Measurements from ENCODE around the gene SEC61A2.
A peak's percentile ranks its signal among the peaks of the same experiment; 100 is the strongest.
"Not testable (repeated sequence)": the region's sequence is repeated elsewhere in the genome, so short reads cannot be mapped to it uniquely, and the experiment has no call there.

The SEC61A2 gene

DNA sequence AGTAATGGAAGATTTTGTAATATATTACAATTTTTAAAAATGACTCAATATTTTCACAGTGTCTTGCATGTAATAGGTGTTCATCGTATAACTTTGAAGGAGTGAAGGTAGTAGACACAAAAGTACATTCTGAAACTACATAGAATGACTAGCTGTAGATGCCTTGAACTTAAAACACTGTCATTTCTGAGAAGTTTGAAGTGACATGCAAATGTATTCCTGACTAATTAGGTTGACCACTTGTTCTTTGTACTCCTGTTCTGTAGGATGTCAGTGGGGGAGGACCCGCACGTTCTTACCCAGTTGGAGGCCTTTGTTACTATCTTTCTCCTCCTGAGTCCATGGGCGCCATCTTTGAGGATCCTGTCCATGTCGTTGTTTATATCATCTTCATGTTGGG lies 31.2 kb downstream of the SEC61A2 start:
- DNase-seq (ENCODE audit: low spot score): no peak

DNA sequence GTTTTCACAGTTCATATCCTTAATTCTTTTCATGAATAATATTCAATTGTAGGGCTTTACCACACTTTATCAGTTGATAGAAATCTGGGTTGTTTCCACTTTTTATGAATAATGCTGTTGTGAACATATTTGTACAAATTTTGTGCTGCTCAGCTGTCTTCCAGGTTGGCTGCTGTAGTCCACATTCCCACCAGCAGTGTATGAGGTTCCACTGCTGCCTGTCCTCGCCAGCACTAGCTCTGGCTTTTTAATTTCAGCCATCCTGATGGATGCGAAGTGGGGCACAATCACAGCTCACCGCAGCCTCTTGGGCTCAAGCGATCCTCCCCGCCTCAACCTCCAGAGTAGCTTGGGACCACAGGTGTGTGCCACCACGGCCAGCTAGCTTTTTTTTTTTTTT lies 33.5 kb downstream of the SEC61A2 start:
- no peak for DNase-seq (ENCODE audit: low spot score)

DNA sequence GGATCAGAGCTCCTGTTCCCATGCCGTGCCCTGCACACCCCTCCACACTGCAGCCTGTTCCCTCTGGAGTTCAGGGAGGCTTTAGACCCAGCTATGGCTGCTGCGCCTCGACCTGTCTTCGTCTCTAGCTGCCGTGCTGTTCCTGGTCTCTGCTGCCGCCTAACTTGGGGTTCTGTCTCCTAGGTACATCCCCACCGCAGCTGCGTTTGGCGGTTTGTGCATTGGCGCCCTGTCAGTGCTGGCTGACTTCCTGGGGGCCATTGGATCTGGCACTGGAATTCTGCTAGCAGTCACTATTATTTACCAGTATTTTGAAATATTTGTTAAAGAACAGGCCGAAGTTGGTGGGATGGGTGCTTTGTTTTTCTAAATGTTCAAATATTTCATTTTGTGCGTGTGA lies 34.6 kb downstream of the SEC61A2 start:
- DNase-seq (ENCODE audit: low spot score): no peak

DNA sequence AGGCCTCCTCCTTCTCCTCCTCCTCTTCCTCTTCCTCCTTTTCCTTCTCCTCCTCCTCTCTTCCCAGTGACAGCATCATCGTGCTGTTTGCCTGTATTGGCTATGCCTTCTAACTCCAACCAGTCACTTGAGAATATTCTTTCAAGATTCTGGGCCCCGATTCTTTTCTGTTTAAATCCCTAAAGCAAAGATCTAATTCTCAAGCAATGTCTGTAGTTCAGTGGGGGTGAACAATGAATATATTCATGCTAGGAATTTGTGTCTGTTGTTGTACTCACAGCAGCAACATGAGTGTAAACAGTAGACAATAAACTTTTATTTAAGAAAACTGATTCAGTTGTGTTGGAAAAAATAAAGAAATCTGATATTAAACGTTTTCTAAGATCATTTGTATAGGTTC lies 35.6 kb downstream of the SEC61A2 start:
- no peak for DNase-seq (ENCODE audit: low spot score)

DNA sequence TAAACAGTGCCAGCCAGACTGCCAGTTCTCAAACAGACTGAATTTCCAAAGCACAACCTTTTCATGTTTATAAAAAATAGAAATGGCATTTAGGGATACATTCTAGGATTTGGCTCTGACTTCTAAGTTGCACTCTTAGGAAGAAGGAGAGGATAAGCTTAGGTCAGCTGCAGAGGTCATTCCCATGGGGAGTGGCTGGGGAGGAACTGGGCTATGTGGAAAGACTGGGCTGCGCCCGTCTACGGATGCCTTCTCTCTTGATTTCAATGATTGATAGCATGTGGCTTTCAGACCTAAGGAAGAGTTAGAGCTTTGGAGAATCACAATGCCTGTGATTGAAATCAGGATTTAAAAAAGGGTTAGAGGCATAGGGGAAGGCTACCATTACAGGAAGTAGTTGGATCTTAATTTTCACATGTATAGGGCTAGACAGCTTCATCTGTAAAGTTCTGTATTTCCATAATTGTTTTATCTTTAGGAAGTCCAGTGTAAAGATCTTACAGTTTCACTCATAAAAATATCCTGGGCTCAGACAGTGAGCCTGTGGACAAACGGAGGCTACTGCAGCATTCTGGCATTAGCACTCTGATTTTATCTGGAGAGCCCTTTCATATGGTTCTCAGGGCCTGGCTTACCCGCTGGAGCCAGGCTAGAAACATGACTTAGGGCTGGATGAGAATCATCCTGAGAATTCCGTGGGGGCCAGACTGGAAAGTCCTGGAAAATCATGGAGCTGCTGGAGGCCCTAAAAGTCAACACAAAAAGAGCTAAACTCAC lies 36.7 kb downstream of the SEC61A2 start:
- DNase-seq (ENCODE audit: low spot score): no peak

DNA sequence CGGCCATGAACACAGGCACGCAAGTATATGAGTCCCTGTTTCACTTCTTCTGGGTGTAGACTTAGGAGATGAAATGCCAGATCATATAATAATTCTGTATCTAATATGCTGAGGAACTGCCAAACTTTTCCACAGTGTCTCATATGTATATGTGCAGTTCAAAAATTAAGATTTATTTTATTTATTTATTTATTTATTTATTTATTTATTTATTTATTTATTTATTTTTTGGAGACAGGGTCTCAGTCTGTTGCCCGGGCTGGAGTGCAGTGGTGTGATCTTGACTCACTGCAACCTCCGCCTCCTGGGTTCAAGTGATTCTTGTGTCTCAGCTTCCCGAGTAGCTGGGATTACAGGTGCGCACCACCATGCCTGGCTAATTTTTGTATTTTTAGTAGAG lies 42.0 kb downstream of the SEC61A2 start:
- not testable (repeated sequence) for DNase-seq (ENCODE audit: low spot score)

DNA sequence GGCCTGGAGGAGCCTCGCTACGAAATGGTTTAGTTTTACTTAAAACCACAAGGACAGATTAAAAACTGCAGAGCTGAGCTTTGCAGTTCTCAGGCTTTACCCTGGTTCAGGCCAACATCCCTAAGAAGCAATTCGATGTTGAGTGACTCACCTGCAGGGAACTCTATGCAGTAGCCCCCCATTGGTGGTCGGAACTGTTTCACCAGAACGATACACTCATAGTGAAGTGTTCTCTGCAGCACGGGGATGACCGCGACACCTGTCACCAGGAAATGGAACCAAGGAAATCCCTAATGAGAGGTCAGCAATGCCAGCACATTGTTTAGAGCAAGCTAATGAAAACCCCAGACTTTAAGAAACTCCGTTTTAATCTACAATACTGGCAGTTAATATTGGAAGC lies 48.2 kb downstream of the SEC61A2 start:
- no peak for DNase-seq (ENCODE audit: low spot score)

DNA sequence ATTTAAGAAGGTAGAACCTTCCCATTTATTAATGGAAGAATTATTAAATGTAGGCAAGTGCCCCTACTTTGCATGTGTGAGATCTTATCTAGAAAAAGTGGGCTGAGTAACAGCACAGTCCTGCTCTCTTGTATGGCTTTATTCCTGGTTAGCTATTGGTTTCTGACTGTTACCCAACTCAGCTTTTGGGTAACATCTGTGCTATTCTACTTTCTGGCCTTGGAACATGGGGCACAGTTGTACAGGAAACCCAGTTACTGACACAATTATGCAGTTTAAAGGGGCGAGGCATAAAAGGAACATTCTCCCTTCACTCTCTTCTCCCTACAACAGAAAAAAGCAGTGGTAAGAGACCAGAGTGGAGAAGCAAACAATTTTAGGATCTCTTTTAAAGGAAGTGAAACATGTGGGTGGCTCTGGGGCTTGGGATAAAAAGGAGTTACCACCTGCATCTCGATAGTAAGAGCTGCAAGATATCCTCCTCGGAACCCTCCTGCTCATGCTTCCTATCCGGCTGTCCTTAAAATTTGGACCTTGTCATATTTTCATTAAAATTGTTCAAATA lies 50.2 kb downstream of the SEC61A2 start:
- DNase-seq (ENCODE audit: low spot score): no peak

DNA sequence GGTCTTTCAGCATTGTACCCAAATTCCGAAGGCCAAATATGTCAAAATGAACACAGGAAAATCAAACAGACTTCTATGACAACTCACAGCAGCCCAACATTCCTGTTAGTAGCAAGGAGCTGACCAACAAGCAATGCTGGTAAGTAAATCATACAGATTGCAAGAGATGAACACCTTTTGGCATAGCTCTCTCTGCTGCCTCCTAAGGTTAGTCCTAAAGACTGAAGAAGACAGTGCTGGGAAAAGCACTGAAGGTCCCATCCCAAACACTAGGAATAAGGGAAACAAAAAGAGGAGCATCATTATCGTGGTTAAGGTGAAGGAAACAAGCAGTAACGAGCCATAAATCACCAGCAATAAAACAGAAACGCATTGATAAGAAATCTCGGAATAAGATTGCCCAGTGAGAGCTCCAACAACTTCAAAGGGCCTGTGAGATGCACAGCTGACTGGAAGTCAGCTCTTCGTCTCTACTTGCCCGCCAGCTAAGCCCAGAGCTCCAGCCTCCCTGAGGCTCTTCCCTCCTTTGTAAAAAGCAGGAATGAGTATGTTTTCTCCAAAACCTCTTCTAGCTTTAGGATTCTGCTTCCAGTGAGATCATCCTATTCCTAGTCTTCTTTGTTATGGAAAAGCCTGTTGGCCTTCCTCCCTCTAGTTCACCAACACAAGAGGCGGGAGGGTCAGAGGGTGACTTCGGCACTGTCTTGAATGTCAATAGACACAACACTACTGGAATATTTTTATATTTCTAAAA lies 50.9 kb downstream of the SEC61A2 start:
- no peak for DNase-seq (ENCODE audit: low spot score)

DNA sequence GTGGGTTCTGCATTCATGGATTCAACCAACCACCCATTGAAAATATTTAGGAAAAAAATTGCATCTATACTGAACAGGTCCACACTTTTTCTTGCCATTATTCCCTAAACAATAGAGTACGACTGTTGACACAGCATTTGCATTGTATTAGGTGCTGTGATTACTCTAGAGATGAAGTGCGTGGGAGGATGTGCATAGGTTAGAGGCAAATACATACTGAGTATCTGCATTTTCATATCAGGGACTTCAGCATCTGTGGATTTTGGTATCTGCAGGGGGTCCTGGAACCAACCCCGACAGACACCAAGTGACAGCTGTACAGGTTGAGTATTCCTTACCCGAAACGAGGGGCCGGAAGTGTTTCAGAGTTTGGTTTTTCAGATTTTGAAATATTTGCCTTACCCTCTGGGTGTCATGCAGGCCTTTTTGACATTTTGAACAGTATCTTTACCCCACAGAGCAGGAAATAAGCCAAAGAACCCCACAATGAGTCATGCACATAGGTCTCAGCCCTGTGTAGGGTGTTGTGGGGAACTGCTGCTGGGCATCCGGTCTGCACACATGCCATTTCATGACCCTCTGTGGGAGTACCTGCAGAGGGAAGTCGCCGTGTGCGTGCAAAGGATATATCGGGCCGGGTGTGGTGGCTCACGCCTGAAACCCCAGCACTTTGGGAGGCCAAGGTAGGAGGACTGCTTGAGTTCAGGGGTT lies 51.7 kb downstream of the SEC61A2 start:
- no peak for DNase-seq (ENCODE audit: low spot score)

DNA sequence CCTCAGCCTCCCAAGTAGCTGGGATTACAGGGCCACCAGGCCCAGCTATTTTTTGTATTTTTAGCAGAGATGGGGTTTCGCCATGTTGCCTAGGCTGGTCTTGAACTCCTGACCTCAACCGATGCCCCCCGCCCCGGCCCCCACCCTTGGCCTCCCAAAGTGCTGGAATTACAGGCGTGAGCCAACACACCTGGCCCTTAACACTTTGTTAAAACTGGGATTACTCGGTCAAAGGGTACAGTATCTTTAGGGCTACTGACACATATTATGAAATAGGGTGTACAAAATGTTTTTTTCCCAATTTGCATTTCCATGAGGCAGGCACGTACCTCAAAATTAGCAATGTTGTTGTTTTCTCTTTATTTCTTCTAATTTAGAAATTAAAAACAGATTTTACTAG lies 54.7 kb downstream of the SEC61A2 start:
- DNase-seq (ENCODE audit: low spot score): no peak

DNA sequence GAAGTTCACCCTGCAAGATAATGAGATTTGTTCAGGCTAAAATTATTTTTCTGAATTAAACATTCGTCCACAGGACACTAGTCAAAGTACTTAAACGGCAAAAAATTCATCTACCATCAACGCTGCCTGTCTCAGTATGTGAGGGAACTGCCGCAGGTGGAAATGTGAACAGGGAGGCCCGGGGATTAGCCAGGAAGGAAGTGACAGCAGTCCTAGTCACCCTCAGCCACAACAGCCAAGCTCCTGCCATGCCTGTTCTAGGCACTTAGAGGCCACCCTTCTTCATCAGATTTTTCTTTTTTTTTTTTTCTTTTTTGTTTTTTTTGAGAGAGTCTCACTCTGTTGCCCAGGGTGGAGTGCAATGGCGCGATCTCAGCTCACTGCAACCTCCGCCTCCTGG lies 56.8 kb downstream of the SEC61A2 start:
- no peak for DNase-seq (ENCODE audit: low spot score)

DNA sequence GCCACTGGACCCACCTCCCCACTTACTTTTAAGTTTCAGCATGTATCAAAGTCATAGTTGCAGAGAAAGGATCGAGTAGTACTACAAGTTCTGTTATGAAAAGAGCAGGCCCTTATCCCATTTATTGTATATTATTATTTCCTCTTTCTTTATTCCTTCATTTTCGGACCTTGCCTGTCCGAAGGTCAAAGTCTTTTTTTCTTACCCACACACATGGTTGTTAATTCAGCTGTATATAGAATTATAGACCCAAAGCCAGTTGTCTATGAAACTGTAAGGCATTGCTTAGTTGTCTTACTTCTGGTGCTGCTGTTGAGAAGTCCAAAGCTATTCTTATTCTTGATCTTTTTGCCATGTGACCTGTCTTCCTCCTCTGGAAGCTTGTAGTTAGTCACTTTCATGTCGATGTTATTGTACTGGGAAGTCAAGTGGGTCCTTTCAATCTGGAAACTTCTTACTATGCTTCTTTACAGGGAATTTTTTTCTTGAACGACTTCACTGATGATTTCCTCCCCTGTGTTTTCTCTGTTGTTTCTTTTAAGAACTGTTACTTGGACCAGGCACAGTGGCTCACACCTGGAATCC lies 57.9 kb downstream of the SEC61A2 start:
- no peak for DNase-seq (ENCODE audit: low spot score)

DNA sequence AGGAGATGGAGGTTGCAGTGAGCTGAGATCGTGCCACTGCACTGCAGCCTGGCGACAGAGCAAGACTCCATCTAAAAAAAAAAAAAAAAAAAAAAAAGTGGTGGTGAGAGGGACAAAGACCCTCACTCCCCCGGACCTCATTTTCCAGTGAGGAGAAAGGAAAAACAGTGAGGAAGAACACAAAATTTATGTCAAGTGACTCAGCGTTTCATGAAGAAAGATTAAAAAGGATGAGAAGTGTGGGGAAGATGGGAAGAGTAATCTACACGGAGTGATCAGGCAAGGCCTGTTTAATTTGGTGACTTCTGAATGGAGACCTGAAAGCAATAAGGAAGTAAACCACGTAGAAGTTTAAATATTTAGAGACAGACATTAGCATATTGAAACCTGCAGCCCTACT lies 59.2 kb downstream of the SEC61A2 start:
- DNase-seq (ENCODE audit: low spot score): no peak

DNA sequence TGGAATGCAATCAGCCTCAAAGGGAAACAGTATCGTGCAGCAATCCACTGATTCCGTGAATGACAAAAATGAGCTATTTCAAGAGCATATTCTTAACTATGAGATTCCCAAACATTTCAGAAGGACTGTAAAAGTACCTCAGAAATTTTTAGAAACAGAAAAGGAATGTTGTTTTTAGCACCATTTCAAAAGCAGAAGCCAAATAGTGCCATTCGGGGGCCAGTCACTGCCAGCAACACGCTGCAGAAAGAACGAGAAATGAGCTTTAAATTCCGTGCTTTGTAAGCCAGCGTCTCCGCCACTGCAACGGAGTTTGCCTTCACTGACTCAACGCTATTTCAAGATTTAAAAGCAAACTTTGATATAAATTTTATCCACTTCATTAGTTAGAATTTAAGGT lies 59.9 kb downstream of the SEC61A2 start:
- no peak for DNase-seq (ENCODE audit: low spot score)

DNA sequence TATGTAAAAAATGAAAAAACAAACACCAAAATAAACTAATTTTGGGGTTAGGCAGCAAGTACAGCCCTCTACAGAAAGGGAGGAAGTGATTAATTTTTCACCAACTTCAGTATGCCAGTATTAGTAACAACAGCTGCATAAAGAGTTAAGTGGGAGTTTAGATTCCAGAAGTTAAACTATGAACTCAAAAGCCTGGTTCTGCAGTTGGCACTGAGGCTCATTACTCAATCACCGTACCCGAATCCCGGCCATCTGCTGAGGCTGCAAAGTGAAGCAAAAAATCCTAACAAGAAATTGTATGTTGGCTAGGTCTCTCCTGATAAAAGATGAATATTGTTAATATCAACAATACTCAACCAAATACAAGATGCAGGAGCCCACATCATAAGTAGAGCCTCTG lies 62.2 kb downstream of the SEC61A2 start:
- DNase-seq (ENCODE audit: low spot score): no peak

DNA sequence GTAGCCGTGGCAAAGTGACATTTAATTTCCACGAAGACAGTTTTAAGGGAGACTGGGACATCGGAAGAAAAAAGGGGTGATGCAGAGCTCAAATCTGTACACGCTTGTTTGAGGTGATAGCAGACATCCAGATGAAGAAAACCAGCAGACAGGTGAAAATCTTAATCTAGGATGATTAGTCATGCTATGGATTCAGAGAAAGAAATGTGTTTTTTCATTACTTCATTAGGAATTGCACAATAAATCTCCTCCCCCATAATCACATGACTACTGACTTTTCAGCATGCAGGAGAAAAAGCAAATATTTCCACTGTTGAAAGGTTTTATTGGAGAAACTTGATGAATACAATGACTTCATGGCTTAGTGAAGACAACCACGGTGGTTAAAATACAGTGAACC lies 63.7 kb downstream of the SEC61A2 start:
- no peak for DNase-seq (ENCODE audit: low spot score)

DNA sequence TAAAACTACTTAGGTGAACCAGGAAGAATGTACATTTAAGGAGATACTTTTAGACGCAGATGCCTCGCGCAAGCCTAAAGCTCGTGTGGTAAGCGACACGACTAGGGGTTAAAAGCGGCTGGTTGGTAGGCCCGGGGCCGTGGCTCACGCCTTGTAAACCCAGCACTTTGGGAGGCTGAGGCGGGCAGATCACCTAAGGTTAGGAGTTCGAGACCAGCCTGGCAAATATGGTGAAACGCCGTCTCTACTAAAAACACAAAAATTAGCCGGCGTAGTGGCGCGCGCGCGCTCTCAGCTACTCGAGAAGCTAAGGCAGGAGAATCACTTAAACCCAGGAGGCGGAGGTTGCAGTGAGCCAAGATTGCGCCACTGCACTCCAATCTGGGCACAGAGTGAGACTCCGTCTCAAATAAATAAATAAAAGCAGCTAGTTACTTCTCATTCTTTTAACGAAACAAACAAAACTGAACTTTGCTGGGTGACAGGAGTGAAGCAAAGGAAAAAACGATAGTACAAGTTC lies 65.3 kb downstream of the SEC61A2 start:
- DNase-seq (ENCODE audit: low spot score): peak; percentile 52

DNA sequence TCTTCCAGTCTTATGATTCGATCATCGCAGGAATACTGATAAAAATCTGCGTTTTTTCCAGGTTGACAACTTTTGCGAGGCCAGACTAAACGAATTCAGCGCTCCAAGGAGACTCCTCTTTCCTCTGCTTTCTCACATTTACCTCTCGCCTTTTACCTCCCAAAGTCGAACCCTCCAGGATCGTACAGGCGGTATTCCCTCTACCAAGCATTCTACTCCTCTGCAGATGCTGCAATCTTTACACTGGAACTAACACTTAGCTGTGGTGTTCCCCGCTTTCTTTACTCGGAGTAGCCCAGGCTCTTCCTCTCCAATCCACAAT lies 65.8 kb downstream of the SEC61A2 start:
- no peak for DNase-seq (ENCODE audit: low spot score)

DNA sequence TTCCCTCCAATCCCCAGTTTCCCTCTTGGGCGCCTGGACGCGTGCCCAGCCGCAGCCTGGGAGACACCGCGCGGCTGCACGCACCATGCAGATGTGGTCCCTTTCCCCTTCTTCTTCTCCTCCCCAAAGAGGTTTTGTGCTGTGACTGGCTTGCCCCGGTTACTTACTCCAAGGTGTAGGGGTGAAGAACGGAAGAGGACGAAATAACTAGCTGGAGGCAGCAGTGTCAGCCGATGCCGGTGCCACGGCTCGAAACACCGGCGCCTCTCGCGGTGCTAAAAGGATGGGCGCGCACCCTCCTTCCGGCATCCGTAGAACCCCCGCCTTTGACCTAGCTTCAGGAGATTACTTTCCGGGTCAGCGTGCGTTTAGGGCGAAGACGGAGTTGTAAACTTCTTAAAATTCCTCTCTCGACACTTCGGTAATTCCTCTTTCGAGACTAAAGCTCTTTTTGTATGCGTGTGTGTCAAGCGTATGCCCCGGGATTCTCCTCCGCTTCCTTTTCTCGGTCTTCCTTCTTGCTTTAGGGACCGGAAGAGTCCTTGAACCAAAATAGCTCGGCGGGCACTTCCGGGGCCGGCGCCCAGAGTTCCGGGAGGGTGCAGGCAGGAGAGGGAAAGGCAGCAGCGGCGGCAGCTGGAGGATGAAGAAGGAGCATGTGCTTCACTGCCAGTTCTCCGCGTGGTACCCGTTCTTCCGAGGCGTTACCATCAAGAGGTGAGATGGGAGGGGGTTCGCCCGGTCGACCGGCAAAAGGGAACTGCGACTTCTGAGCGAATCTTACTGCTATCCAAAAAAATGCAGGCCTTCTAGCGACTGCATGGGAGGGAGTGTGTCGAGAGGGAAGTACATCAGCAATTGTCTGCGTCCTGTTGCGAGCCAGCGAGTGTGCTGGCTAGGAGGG lies 66.4 kb downstream of the SEC61A2 start, which contains the start of the genes CDC123 and NUDT5:
CDC123 (plus strand) TSS at position 586 of the 904 bp plus-strand sequence; CDS start at position 644, 58 bp downstream.
NUDT5 (minus strand) TSS at position 289 of the 904 bp plus-strand sequence. CDS start 9,600 bp downstream, outside the sequence.
- DNase-seq (ENCODE audit: low spot score): peak; percentile 91

Measured in ecto neural progenitor cell (in vitro differentiated cells).